Stimulated activated CD4-positive, alpha-beta T cell treated with anti-CD3 and anti-CD28 coated beads, TNF-alpha, amount 100 ng/mL, for 24 hours (primary cell): ENCODE data around the gene DCST1.

Experiments used
- DNase-seq, 3 experiments: peaks; one replicate each; pipeline ENCODE4 v3.0.0-alpha.2; 2020; ENCODE audit warnings: low read depth in 3 of 3

DCST1 gene

DNA sequence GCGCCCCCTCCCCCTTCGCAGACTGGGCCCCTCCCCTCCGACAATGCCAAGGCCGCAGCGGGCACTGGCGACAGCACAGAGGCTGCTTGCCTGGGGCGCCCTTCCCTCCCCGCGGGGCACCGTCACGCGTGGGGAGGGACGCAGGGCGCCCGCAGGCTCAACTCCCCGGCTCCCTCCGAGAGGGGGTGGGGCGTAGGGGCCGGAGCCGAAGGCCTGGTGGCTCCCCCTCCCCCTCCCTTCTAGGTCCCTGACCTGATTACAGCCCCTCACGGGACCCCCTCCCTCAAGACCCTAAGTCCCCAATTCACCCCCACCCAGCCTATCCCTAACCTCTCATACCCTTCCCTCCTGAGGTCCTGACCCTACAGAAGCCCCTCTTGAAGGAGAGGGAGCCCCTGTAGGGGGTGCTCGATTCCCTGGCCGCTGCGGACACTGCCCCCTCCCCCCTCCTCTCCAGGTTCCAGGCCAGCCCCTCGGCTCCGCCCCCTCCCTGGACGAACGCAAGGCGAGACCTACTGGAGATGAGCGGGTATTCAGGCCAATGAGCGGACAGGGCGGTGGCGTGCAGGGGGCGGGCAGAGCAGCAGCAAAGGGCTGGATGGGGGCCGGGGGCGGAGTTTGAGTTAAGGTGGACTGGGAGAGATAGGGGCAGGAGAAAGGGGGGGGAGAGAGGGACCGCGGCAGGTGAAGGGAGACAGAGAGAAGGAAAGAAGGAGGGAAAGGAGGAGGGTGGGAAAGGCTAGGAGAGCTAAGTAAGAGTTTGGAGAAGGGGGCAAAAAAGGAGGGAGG, 31.8 kb upstream of the DCST1 start:
- peak; percentile 97 to 100 (median 98) for DNase-seq

DNA sequence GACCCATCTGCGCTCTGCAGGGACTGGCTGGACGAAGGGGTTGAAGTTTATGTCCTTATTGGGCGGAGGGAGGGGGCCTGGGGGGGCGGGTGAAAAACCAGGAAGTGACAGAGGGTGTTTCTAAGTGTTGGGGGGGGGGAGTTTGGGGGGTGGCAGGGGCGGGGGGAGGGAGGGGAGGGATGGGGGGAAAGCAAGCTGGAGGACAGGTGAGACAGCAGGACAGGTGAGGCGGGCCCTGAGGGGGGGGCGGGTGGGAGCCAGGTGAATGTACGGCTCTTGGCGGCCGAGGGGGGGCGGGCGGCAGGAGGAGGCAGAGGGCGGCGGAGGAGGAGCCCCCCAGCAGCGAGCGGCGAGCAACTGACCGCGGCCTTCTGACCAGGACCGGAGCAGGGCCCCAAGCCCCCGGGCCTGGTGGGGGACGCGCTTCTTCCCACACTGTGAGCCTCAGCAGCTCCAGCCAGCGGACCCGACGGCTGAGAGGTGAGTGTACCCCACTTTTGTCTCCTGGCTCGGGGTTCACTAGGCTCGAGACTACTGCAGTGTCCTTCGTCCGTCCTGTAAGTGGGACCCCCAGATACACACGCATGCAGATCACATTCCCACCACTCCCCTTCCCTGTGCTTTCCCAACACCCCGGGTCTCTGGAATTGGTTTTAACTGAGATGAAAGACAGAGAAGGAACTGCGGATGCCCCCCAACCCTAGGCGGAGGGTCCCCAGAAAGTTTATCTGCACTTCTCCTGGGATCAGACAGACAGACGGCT, 31.0 kb upstream of the DCST1 start, which contains the start of gene ZBTB7B:
TSS of gene ZBTB7B (plus strand) at position 339 of the 763 bp plus-strand sequence. CDS start 11,859 bp downstream, outside the sequence.
- no peak for DNase-seq

DNA sequence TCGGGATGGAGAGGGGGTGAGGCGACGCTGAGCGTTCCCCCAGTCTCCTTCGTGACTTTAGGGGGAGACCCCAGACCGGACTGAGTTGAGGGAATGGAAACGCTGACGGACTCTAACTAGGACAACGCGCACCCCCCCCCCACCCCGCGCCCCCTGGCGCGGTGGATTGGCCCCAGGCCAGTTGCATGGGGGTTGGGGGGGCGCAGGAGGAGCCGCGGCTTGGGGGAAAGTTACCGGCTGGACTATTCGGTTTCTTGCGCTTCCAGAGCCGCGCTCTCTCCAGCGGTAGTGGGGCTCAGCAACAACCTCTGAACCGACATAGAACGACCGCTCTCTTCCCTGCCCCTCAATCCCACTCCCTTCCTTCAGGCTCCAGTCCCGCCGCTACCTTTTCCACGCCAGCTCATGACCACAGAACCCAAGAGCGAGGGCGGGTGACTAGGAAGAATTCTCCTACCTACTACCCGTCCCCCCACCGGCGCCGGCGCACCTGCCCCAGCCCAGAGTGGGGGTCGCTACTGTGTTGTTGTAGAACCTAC, 30.3 kb upstream of the DCST1 start:
- no peak for DNase-seq

DNA sequence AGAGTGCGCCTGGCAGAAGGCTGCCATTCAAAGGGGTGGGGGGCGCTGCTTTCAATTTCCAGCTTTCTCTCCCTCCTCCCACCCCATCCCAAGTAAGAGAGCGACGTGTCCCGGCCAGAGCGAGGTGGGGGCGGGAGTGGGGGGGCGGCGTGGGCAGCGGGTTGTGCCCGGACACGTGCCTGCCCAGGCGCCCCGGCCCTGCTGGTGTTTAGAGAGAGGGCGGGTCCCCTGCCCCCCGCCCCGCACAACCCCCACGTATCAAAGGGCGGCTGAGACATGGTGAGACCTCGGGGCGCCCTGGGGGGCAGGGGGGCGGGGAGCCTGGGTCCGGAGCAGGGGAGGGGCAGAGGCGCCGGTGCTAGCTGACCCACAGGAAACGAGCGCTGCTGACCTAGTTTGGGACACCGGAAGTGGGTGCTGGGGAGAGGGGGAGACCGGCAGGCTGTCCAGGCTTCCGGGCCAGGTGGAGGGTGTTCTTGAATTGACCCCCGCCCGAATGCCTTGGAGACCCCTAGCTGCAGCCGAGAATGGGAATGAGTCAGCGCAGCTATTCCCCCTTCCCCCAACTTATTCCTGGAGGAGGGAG, 29.8 kb upstream of the DCST1 start:
- no peak for DNase-seq

DNA sequence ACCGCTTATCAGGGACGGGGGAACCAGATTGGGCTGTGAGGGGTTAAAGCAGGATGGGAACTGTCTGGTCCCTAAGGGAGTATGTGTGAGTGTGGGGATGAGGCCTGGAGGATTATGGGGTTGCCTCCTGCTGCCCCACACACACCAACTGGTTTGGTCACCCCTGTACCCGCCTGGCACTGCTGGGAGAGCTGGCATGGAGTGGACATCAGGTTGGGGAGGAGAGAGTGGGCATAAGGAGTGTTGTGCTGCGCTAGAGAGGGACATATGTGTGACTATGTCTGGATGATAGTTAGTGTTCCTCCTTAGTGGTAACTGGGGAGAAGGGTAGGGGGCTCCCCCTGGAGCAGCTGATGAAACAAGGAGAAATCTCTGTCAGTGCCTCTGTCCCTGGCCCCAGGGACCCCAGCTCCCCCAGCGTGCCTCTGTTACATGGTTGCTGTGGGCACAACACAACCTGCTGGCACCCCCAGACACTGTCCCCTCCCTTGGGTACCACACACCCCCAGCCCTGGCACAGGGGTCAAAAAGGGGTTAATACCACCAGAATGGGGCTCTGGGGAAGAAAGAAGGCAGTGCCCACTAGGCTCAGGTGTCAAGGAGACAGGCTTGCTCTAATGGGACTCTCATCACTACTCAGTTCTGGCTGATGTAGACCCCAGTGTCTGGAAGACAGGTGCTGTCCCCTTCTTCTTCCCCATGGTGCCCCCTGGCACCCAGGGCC, 29.1 kb upstream of the DCST1 start:
- no peak for DNase-seq

- no peak for DNase-seq
Observed at GRCh38 chr1:155005076-155006011, 28.3 kb upstream of the DCST1 start.

GRCh38 chr1:155006601-155007101, 27.0 kb upstream of the DCST1 start:
- DNase-seq: peak in 1 of 3 experiments; percentile 47

- no peak for DNase-seq
Observed at GRCh38 chr1:155007251-155007828, 26.3 kb upstream of the DCST1 start.

GRCh38 chr1:155008015-155008941, 25.3 kb upstream of the DCST1 start:
- DNase-seq: peak in 1 of 3 experiments; percentile 90

- peak in 1 of 3 experiments; percentile 49 for DNase-seq
Observed at GRCh38 chr1:155009221-155009711, 24.4 kb upstream of the DCST1 start.

GRCh38 chr1:155009742-155010141, 23.9 kb upstream of the DCST1 start:
- DNase-seq: no peak

DNA sequence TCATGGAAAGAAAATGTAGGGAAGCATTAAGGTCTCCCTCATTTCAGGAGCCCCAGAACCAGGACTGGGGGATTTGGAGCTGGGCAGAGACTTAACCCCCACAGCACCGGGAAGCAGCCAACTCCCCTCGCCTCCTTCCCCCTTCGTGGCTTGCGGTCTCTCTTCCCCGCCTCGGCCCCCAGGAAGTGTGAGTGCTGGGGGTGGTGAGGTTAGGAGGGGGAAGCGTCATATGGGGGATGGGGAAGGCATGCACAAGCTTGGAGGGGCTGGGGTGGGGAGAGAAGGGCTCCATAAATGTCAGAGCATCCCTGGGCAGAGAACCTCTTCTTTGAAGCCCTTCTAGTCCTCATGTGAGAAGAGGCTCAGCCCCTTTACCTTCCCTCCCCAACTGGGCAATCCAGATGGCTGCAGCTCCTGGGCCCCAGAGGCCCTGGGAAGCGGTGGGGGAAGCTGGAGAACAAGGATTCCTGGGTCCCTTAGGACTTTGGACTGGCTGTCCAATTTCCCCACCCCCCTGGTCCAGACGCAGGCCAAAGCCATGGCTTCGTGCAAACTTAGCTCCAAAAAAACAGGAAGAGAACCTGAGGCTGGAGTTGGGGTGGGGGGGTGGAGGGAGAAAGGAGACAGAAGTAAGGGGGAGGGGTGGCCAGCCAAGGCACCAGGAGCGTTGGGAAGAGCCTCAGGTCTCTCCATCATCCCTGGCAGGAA, 23.3 kb upstream of the DCST1 start:
- peak in 1 of 3 experiments; percentile 49 for DNase-seq

GRCh38 chr1:155011004-155011416, 22.6 kb upstream of the DCST1 start:
- DNase-seq: no peak

DNA sequence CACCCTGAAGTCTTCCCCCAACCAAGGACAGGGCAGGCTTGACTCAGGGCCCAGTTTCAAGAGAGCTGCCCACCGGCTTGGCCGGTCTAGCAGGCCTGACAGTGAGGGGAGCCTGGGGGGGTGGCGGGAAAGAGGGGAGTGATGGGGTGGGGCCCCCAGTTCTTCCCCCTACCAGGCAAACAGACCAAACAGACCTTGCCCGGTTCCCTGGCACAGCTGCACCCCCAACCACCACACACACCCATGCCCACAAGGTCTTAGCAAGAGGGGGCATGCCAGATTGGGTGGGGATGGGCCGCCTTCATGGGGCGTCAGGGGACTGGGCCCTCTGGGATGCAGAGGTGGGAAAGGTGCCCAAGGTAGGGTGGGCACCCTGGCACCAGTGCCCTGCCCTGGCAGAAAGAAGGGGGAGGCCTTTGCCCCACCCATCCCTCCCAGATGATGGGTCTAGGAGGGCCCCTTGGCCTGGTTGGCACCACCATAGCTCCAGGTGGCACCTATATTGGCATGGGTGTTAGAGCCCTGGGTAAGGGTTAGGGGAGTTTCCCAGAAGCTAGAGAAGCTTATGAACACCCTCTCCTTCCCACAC, 22.1 kb upstream of the DCST1 start:
- DNase-seq: no peak

GRCh38 chr1:155012026-155012546, 21.5 kb upstream of the DCST1 start:
- DNase-seq: peak in 1 of 3 experiments; percentile 47

- no peak for DNase-seq
Observed at GRCh38 chr1:155012776-155013602, 20.6 kb upstream of the DCST1 start.
